H1 (cell line): ENCODE measurements around the gene GAB2. TPM values are rescaled to one million over a fixed set of nuclear protein-coding genes. Genes with fewer than 3 reads are reported as not detected.

Experiments
- KDM5A ChIP-seq: fragments of 200-600 bp; IDR thresholded peaks from 2 replicates; pipeline ENCODE4 v1.7.1; 2012; ENCODE audit warnings: mild to moderate bottlenecking, low read length, inconsistent platforms, mixed read lengths
- RAD21 ChIP-seq, 2 experiments: IDR thresholded peaks in 1 of 2; conservative IDR thresholded peaks in 1 of 2; 2 replicates each; pipeline ENCODE4 v1.6.1; 2011; ENCODE audit warnings: low read depth in 2 of 2, low read length in 2 of 2, improper control_type of control experiment in 1 of 2, inconsistent platforms in 1 of 2, mild to moderate bottlenecking in 1 of 2, moderate library complexity in 1 of 2
- TCF12 ChIP-seq: IDR thresholded peaks from 2 replicates; pipeline ENCODE4 v1.6.1; 2011; ENCODE audit warnings: low read depth, mild to moderate bottlenecking, low read length
- polyA plus RNA-seq, 7 experiments: library from polyadenylated mRNA; depleted of rRNA in 3 of 7; stranded (reverse) in 5 of 7; unstranded in 2 of 7; fragments of >200 nt in 5 of 7; fragments of 200-250 nt in 2 of 7; gene quantifications; 1 replicate in 5 of 7; 2 replicates in 1 of 7; 4 replicates in 1 of 7; pipeline versions ENCODE4 v1.2.1 to v1.2.3, GENCODE V29; 2011 to 2013; ENCODE audit warnings: missing spikeins in 2 of 7, mixed read lengths in 2 of 7
- total RNA-seq: library from RNA; stranded (reverse); fragmentation: NEBNext Ultra II Directional; extraction: Animal tissue kit (Norgen Biotek cat#: 25700); gene quantifications from 2 replicates; pipeline ENCODE4 v1.2.1, GENCODE V29; 2021

The GAB2 gene
- total and polyA plus RNA-seq, 2 of the 8 experiments (the other 6 are each of a cell fraction or from before 2014, with no cell fraction given) = 6.3 to 14.0 TPM

DNA sequence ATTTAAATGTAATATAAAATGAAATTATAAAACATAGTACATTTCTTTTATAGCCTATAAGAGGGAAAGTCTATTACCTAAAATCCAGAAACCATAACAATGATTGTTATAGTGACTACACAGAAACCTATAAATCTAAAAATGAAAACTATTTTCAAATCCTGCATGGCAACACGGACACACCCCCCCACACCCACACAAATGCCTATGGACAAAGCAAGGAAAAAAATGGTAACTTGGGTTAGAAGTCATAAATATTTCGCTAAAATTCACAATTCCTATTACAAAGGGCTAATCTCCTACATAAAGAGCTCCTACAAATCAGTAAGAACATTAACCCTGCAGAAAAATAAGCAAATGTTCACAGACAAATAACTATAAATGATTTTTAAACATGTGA, 56.4 kb downstream of the GAB2 start (continued):
- TF ChIP-seq RAD21 (IDR thresholded peaks at IDR 0.05 in 1 of 2, conservative IDR thresholded peaks at IDR 0.05 in 1 of 2; ENCODE audit: low read depth in 2 of 2, low read length in 2 of 2) = no peak
- TF ChIP-seq KDM5A = no peak
- TF ChIP-seq TCF12 = no peak
